ENCODE results near the gene COL6A6. TPM values are rescaled to one million over a fixed set of nuclear protein-coding genes. Genes with fewer than 3 reads are reported as not detected.

COL6A6 gene
- polyA plus RNA-seq, 1 experiment, result not detected

DNA sequence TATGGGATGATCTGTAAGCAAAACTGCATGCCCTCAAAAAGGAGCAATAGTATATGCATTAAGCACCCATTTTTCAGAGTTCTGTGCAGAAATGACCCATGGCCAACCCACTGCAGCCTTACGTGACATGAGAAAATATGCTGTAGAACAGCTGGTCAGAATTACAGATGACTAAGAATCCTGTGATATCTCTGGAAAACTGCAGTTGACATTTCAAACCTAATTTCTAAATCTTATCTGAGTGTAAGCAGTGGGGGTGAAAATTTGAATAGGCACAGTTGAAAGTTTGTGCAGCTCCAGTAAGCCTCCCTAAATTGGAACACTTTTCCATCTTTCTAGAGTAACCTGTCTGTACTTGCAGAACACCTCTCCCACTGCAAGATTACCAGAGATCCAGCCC is 28.7 kb upstream of the COL6A6 start:
- DNase-seq (ENCODE audit: low read depth), result no peak
- Histone ChIP-seq H3K27me3 (ENCODE audit: control insufficient read depth, insufficient read depth, low read length) (no peaks in the 10 kb centered on the region), H3K36me3 (ENCODE audit: control insufficient read depth, insufficient read depth, low read length) (no peaks in the 10 kb centered on the region), H3K4me3 (ENCODE audit: low read depth, low read length) (no peak overlapping the region)
- CTCF ChIA-PET, result no interaction called here
- TF ChIP-seq, protein P1, sequence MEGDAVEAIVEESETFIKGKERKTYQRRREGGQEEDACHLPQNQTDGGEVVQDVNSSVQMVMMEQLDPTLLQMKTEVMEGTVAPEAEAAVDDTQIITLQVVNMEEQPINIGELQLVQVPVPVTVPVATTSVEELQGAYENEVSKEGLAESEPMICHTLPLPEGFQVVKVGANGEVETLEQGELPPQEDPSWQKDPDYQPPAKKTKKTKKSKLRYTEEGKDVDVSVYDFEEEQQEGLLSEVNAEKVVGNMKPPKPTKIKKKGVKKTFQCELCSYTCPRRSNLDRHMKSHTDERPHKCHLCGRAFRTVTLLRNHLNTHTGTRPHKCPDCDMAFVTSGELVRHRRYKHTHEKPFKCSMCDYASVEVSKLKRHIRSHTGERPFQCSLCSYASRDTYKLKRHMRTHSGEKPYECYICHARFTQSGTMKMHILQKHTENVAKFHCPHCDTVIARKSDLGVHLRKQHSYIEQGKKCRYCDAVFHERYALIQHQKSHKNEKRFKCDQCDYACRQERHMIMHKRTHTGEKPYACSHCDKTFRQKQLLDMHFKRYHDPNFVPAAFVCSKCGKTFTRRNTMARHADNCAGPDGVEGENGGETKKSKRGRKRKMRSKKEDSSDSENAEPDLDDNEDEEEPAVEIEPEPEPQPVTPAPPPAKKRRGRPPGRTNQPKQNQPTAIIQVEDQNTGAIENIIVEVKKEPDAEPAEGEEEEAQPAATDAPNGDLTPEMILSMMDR (IDR thresholded peaks at IDR 0.05; ENCODE audit: insufficient read depth, low read depth, low read length), result no peak
- POLR2A ChIA-PET, result no interaction called here

DNA sequence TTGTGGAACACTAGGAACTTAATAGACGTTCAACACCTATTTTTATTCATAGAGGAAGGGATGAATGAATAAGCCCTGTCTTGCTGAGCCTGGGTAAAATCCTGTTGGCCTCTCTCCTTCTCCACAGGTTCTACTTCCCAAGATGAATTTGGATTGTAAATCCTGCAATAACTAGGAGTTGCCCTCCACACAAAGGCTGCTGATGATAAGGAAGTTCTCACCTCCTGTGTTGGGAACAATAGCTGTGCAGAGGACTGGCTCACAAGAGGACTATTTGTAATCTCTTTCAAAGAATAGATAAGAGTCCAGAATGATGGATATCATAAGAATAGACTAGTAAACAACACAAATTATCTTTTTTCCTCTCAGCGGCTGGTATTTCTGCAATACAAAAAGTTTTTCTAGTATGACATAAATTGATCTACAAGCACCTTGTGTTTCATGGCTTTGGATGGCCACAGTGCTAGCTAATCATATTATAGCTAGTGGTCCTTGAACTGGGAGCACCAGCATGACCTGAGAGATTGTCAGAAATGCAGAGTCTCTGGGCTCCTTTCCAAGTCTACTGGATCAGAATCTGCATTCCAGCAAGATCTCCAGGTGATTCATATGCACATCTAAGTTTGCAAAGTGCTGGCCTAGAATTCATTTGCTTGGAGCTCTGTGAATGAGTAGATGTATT is 28.1 kb upstream of the COL6A6 start:
- Histone ChIP-seq H3K4me3 (ENCODE audit: low read depth, low read length) (no peak overlapping the region), H3K36me3 (ENCODE audit: control insufficient read depth, insufficient read depth, low read length) (no peaks in the 10 kb centered on the region), H3K27me3 (ENCODE audit: control insufficient read depth, insufficient read depth, low read length) (no peaks in the 10 kb centered on the region)
- ChIA-PET CTCF (no interaction called here), POLR2A (no interaction called here)
- TF ChIP-seq, protein P1 (IDR thresholded peaks at IDR 0.05; ENCODE audit: insufficient read depth, low read depth, low read length), result no peak
- DNase-seq (ENCODE audit: low read depth), result no peak

DNA sequence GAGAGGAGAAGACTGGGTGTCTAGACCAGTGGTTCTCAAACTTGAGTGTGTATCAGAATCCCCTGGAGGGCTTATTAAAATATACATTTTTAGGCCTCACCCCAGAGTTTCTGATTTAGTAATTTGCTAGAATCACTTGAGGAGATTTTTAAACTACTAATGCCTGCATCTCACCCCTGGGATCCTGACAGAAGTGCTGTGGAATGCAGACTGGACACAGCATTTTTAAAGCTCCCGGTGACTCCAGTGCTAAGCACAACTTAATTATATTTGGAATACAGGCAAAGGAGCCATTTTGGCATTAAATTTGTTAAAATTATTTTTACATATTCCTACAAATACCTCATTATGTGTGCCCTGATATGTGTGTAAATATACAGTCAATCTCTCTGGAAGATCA is 26.7 kb upstream of the COL6A6 start:
- no peak for DNase-seq (ENCODE audit: low read depth)
- ChIA-PET CTCF (interaction anchor here (1.0 kb wide), 1 partner anchor 9 kb away, joined by 3 read pairs; no protein-coding TSS in a partner anchor), POLR2A (no interaction called here)
- Histone ChIP-seq H3K36me3 (ENCODE audit: control insufficient read depth, insufficient read depth, low read length) (no peaks in the 10 kb centered on the region), H3K4me3 (ENCODE audit: low read depth, low read length) (no peak overlapping the region), H3K27me3 (ENCODE audit: control insufficient read depth, insufficient read depth, low read length) (no peaks in the 10 kb centered on the region)
- TF ChIP-seq, protein P1 (IDR thresholded peaks at IDR 0.05; ENCODE audit: insufficient read depth, low read depth, low read length), result no peak

DNA sequence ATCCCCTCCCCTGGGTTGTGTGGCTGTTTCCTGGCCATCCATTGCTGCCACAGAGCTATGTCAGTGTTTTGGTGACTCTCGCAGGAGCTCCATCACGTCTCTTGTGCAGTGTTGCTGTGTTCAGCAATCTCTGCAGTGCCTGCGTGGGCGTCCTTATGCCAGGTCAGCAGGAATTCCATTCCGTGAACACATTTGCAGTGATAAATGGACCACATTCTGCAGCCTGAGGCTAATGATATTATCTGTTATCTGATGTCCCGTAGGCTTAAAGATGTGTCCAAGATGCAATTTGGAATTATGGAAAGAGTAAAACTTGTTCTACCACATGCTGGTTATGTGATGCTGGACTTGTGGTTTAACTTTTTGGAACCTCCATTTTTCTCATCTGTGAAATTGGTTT is 25.5 kb upstream of the COL6A6 start:
- TF ChIP-seq, protein P1 (IDR thresholded peaks at IDR 0.05; ENCODE audit: insufficient read depth, low read depth, low read length), result no peak
- no peaks in the 10 kb centered on the region for H3K36me3 ChIP-seq (ENCODE audit: control insufficient read depth, insufficient read depth, low read length)
- H3K4me3 ChIP-seq (ENCODE audit: low read depth, low read length), result no peak overlapping the region
- POLR2A ChIA-PET, result no interaction called here
- H3K27me3 ChIP-seq (ENCODE audit: control insufficient read depth, insufficient read depth, low read length), result no peaks in the 10 kb centered on the region
- CTCF ChIA-PET, result interaction anchor here (1.0 kb wide), 1 partner anchor 11 kb away, joined by 3 read pairs; no protein-coding TSS in a partner anchor
- DNase-seq (ENCODE audit: low read depth), result no peak

DNA sequence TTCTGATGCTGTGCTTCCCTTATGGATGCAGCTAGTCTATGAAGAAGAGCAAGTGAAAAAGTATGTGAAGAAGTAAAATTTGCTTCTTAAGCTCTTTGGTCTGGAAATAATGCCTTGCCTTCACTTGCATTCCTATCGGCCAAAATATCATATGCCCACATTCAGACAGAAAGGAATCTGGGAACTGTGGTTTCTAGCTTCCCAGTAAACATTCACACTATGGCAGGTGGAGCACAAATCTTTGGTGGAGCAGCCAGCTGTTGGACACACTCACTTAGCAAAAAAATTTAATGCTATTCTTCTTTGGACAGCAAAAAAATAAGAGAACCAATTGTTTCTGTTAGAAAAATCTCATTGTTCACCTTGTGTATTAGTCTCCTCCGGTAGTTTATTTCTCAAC is 12.3 kb upstream of the COL6A6 start:
- ChIA-PET POLR2A (no interaction called here), CTCF (no interaction called here)

More for the DNA sequence above, 12.3 kb upstream of the COL6A6 start:
- DNase-seq (ENCODE audit: low read depth), result no peak
- Histone ChIP-seq H3K36me3 (ENCODE audit: control insufficient read depth, insufficient read depth, low read length) (no peaks in the 10 kb centered on the region), H3K27me3 (ENCODE audit: control insufficient read depth, insufficient read depth, low read length) (no peaks in the 10 kb centered on the region), H3K4me3 (ENCODE audit: low read depth, low read length) (no peak overlapping the region)
- TF ChIP-seq, protein P1 (IDR thresholded peaks at IDR 0.05; ENCODE audit: insufficient read depth, low read depth, low read length), result no peak

Data from BJ (cell line).